Hepatocyte (in vitro differentiated cells): ENCODE measurements around the gene TAX1BP3.

Source experiments
- CTCF ChIP-seq: fragments of 200-600 bp; sonication (generic); IDR thresholded peaks from 2 replicates; pipeline ENCODE4 v1.5.1; 2016; ENCODE audit warnings: antibody characterized with exemption, mild to moderate bottlenecking; ENCODE audit not compliant: poor library complexity
- EZH2 ChIP-seq: fragments of 200-600 bp; sonication (generic); IDR thresholded peaks from 2 replicates; pipeline ENCODE4 v1.6.1; 2016; ENCODE audit warnings: antibody characterized with exemption, mild to moderate bottlenecking, borderline replicate concordance

GRCh38 chr17:3641014-3641413 lies 27.4 kb downstream of the TAX1BP3 start:
- TF ChIP-seq CTCF: no peak
- TF ChIP-seq EZH2: no peak
